OCI-M2 (cell line): ENCODE results near the gene FAM120B.

ENCODE experiments used
- DNase-seq: peaks from one replicate; lab custom pipeline; 2025; ENCODE audit not compliant: unreplicated experiment; lab: John Stamatoyannopoulos, UW

The FAM120B gene

DNA sequence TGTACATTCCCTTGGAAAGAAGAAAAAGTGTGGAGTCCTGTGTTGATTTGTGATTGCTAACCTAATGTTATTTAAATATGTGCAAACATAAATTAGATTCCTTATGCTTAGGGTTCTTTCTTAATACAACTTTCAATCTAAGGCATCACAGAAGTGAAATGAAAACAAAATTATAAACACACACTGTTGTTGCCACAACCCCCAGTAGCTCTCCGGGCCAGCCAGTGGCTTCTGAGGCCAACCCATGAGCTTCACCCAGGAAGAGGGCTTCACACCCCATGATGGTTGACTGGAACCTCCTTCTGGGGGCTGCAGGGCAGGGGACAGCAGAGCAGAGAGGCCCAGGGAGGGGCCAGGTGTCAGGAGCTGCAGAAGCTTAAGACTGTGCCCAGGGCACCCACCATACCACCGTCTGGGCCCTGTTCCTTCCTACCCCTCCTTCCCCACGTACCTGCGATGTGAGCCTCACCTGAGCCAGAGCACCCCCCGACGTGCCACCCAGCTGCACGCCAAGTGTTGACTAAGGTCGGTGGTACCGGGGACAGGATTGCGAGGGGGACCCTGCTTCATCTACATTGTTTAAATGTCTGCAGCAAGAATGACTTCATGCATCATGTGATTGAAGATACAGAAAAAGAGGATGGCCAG lies 110.5 kb downstream of the FAM120B start:
- DNase-seq = no peak

DNA sequence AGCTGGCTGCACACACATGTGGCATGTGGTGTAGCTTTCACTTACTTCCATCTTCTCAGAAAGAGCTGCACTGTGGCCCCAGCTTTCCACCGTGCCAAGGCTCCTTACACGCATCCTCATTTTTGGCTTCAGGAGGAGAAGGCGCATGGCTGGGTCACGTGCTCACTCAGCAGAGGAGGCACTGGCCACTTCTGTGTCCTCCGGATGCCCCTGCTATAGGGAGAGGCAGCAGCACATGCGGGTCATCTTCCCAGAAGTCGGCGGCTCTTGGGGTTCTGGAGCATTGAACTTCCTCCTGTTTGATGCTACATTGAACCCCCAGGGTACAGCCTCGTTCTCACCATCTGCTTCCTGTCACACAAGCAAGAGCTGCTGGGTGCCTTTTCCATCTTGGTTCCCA lies 111.3 kb downstream of the FAM120B start:
- no peak for DNase-seq

GRCh38 chr6:170420283-170420682 lies 113.7 kb downstream of the FAM120B start:
- DNase-seq = no peak

- DNase-seq = no peak
Measured at GRCh38 chr6:170420791-170421776, 114.5 kb downstream of the FAM120B start.

- DNase-seq = no peak
Measured at GRCh38 chr6:170421921-170422320, 115.4 kb downstream of the FAM120B start.

DNA sequence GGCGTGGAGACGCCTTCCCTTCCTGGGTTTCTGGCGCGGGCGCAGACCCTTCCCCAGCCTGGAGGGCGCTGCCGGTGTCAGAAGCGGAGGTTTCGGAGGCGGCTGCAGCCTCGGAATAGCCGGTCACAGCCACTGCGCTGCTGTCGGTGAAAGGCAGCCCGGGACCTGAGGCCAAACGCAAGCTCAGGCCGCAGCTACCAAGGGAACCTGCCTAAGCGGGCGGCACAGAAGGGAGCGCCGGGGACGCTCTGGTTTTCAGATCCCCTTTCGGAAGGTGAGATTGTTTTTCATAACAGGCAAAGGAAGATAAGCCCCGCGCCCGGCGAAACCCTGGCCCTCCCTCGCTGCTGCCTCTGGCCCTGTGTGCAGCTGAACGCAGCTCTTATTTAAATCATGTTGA lies 116.5 kb downstream of the FAM120B start:
- DNase-seq = no peak

- no peak for DNase-seq
Measured at GRCh38 chr6:170423814-170424603, 117.5 kb downstream of the FAM120B start.

DNA sequence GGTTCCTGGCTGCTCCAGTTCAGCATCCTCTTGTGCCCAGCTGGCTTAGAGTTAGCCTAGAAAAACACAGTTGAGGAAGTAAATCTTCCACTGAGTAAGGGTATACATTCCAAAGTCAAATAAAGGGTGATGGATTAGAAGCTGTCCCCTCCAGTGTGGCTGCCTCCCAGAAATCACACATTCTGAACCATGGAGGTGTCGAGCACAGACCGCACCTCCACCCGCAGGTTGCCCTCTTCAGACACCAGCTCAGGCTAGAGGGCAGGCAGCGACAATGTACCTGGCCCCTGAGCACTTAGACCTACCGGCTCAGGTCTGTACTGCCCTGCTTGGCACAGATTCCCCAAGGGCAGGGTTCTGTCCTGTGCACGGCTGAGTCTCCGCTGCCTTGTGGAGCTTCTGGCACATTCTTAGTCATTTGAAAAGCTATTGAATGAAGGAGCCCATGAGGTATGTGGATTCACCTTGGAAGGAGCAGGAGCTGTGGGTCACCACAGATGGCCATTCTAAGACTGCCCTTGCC lies 118.1 kb downstream of the FAM120B start:
- DNase-seq = no peak

GRCh38 chr6:170429450-170429849 lies 122.9 kb downstream of the FAM120B start:
- DNase-seq = no peak

DNA sequence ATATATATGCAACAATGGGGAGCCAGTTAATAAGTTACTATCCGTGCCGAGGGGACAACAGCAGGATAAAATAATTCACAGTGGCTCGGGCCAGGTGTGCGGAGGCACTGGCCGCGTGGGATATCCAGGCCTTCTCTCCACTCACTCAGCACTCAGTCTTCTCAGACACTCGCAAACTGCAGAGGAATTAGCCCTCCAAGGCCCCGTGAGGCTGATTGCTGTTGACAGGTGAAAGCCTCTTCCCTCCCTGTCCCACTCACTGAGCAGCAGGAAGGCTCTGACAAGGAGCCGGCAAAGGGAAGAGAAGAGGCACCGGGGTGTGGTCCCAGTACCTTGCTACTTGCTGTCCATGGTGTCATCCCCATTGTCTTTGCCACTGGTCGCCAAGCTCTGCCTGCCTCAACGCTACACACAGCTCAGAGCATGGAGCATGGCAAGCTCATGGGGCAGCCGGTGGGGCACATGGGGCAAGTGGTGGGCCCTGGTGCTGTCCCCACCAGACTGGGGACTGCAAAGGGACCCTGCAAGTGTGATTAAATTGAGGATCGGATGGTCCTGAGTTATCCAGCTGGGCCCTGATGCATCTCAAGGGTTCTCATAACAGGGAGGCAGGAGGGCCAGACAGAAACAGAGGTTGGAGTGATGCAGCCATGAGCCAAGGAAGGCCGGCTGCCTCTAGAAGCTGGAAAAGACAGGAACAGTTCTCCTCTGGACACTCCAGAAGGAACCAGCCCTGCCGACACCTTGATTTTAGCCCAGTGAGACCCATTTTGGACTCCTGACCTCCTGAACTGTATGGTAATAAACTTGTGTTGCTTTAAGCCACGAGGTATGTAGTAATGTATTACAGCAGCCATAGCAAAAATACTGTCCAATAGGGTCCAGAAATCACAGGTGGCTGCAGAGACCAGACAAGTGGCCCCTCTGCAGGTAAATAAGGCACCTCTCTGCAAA lies 126.9 kb downstream of the FAM120B start:
- no peak for DNase-seq

DNA sequence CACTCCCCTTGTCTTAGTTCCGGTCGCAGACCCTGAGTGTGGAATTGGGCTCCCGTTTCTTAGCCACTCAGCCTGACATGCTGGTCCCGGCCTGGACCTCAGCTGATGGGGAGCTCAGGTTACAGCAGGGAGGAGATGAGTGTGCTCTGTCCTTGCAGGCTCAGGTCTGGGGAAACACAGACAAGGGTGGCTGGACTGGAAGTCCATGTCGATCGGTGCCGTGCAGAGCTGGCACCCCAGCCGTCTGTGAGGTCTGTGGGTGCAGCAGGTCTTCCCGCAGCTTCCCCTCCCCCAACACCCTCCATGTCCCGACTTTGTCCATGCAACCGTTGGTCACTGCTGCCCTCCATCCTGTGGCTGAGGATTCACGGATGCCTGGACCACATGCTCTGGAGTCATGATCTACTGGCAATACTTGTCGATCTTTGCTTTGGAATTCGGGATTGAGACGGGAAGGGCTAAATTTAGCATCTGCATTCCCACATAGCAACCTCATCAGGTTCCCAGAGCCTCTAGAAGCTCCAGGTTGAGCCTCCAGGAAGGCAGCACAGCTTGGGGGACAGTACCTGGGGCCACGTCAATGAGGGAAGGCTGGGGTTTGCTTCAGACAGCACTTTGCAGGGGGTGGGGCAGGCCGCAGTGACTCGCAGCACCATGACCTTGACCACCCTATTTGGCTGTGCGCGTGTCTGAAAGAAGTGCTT lies 127.7 kb downstream of the FAM120B start:
- DNase-seq = no peak

DNA sequence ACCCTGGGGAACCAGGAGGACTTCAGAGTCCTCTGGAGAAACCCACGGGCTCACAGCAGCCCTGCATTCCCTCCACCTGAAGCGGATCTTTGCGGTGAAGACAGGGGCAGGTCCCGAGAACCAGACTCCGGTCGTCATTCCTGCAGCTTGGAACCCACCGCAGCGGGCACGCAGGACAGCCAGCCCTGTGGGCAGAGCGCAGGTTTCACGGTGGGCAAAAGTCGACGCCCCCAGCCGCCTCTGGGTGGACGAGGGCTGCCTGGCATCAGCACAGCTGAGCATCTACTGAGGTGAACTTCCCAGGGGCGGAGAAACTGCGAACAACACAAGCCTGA lies 128.2 kb downstream of the FAM120B start:
- DNase-seq = no peak

DNA sequence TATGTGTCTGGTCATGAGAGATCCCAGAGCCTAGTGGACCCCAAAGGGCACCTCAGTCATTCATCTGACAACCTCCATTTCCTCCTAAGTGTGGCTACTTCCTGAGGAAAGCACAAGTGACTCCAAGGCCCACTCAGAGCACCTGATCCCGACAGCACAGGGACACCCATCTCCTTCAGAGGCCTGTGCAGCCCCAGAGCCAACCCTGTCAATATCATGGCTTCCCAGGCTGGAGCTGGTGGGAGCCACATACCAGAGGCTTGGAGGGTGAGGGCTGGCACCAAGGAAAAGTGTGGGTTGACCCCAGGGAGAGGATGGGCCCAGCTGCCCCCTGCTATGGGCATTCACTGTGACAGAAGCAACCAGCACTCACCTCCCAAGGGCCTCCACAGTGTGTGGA lies 129.2 kb downstream of the FAM120B start:
- no peak for DNase-seq

DNA sequence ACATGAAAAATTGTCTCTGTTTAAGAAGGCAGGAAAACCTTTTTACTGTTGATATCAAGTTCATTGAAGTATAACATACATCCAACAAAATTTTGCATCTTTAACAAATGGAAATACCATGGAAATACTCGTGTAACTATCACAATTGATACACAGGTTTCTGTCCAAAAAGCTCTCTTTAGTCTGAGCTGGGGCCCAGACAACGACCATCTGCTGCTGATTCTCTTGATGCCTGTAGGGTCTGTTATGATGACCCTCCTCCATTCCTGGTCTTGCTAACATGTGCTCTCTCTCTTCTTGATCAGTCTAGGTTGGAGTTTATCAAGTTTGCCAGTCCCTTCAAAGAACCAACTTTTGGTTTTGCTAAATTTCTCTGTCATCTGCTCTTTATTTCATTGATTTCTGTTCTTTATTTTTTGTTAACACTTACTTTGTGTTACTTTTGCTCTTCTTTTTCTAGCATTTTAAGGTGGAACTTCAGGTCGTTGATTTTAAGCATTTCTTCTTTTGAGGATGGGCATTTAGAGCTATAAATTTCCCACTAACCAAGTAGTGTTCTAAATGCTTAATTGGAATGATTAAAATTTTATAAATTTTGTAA lies 129.8 kb downstream of the FAM120B start:
- DNase-seq = no peak

- DNase-seq = no peak
Measured at GRCh38 chr6:170437719-170438401, 131.3 kb downstream of the FAM120B start.

DNA sequence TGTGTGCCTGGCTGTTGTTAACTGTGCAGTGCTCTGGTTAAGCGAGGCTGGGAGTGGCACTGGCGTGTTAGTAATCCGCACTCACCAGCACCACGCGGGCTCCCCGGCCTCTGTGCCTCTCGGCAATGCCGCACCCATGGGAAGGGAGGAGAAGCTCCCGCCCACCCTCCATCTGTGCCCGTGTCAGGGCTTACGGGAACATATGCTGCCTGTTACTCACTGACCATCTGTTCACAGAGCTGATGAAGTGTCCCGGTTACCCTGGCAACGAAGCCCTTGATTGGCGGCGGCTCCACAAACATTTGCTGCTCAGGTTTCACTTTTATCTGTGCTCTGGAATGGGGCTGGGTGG lies 131.8 kb downstream of the FAM120B start:
- no peak for DNase-seq

DNA sequence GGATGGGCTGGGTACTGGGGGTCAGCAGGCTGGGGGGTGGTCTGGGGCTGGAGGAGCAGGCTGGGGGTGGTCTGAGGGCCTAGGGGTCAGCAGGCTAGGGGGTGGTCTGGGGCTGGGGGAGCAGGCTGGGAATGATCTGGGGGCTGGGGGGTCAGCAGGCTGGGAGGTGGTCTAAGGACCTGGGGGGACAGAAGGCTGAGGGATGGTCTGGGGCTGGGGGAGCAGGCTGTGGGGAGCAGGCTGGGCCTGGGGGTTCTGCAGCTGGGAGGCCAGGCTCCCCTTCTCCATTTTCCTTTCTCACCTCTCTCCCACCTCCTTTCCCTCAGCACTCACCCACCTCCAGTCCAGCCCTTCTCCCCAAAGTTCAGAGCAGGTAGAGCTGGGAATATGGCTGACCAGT lies 132.3 kb downstream of the FAM120B start:
- DNase-seq = no peak

DNA sequence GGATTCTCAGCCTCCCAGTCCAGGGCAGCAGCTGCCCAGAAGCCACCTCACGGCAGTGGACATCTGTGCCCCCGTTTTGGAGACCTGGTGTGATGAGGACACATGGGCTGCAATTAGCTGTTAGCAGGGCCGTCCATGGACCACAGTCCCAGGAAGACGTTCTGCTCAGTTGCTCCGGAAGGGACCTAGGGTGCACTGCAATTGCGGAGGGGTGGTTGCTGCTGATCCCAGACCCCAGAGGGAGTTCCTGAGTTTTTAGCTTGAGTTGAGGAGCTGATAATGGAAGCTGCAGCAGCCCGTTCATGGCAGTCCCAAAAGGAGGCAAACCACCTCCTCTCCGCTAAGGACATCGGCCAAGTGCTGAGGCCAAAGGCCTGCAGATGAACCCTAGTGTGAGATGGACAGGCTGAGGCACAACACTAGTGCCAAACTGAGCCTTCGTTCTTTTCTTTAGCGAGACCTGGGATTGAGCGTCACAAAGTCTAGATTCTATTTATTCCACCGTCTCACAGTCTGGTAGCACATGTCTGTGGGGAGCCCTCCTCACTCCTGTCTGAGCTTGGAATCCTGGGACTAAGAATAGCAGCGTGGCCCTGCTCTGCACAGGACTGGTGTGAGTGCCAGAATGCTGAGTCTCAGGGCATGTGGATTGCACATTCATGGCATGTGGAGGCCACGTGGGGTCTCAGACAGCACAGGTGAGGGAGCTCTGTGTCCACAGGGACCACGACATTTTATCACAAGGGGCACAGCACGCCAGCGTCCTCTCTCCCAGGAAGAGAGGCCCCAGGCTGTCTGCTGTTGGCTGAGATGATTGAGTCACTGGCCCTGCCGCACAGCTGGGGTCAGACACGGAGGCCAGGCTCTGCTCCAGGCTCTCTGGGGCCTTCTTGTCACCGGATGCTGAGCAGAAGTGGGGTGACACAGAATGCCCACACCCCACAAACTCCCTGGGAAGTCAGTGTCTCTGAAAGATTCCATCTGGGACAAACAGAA lies 133.1 kb downstream of the FAM120B start:
- DNase-seq = no peak
